Measurements from ENCODE around the gene IFT25.
A peak's percentile ranks its signal among the peaks of the same experiment; 100 is the strongest.
"Not testable (repeated sequence)": the region's sequence is repeated elsewhere in the genome, so short reads cannot be mapped to it uniquely, and the experiment has no call there.

The IFT25 gene

GRCh38 chr1:53945433-53946251 lies at the start of gene IFT25:
Gene IFT25 (minus strand): TSS chr1:53945699. CDS start chr1:53940082, 5,617 bp downstream.
- DNase-seq = peak; percentile 97

- DNase-seq = not testable (repeated sequence)
Measured at GRCh38 chr1:53994516-53994915, 49.0 kb upstream of the IFT25 start.

- DNase-seq = no peak
Measured at GRCh38 chr1:53992085-53992874, 46.8 kb upstream of the IFT25 start.

GRCh38 chr1:53987880-53988279 lies 42.4 kb upstream of the IFT25 start:
- DNase-seq = peak; percentile 20

- DNase-seq = no peak
Measured at GRCh38 chr1:53986458-53986857, 41.0 kb upstream of the IFT25 start.

GRCh38 chr1:53984726-53985125 lies 39.2 kb upstream of the IFT25 start:
- no peak for DNase-seq

- no peak for DNase-seq
Measured at GRCh38 chr1:53982763-53983104, 37.2 kb upstream of the IFT25 start.

- DNase-seq = peak; percentile 38
Measured at GRCh38 chr1:53982034-53982762, 36.7 kb upstream of the IFT25 start.

- DNase-seq = no peak
Measured at GRCh38 chr1:53981220-53981619, 35.7 kb upstream of the IFT25 start.

- DNase-seq = peak; percentile 98
Measured at GRCh38 chr1:53979712-53980450, 34.4 kb upstream of the IFT25 start.

- DNase-seq = no peak
Measured at GRCh38 chr1:53975861-53976260, 30.4 kb upstream of the IFT25 start.

GRCh38 chr1:53971718-53972117 lies 26.2 kb upstream of the IFT25 start:
- no peak for DNase-seq

GRCh38 chr1:53969323-53969722 lies 23.8 kb upstream of the IFT25 start:
- not testable (repeated sequence) for DNase-seq

GRCh38 chr1:53968125-53968513 lies 22.6 kb upstream of the IFT25 start:
- DNase-seq = no peak

- no peak for DNase-seq
Measured at GRCh38 chr1:53967409-53968124, 22.1 kb upstream of the IFT25 start.

GRCh38 chr1:53966794-53967193 lies 21.3 kb upstream of the IFT25 start:
- no peak for DNase-seq

- DNase-seq = no peak
Measured at GRCh38 chr1:53964109-53964508, 18.6 kb upstream of the IFT25 start.

GRCh38 chr1:53963460-53963859 lies 18.0 kb upstream of the IFT25 start:
- no peak for DNase-seq

- no peak for DNase-seq
Measured at GRCh38 chr1:53962395-53962794, 16.9 kb upstream of the IFT25 start.

- DNase-seq = peak; percentile 54
Measured at GRCh38 chr1:53959664-53960250, 14.3 kb upstream of the IFT25 start.

- peak; percentile 84 for DNase-seq
Measured at GRCh38 chr1:53957194-53957818, 11.8 kb upstream of the IFT25 start.

Measured in NCI-H2171 treated with DMSO at 0.1 percent for 48 hours (cell line).